SK-N-SH treated with all-trans-retinoic acid at 6 μM for 48 hours (cell line): ENCODE results near the gene TTLL13.

Source experiments
- ATAC-seq: fragments of 200-7000 bp; cut with Tn5 transposase; 3 replicates; pipeline ENCODE4 v1.9.1; 2020; ENCODE audit warnings: mild to moderate bottlenecking, moderate library complexity
- ARNTL ChIP-seq: fragments of 450-650 bp; formaldehyde crosslinking; IDR thresholded peaks from 2 replicates; pipeline ENCODE4 v1.5.0; 2020; ENCODE audit warnings: low read depth, mild to moderate bottlenecking, moderate library complexity, borderline replicate concordance
- BACH2 ChIP-seq: fragments of 250-450 bp; sonication (Bioruptor Pico); IDR thresholded peaks from 2 replicates; pipeline ENCODE4 v1.9.0; 2021; ENCODE audit warnings: mild to moderate bottlenecking, borderline replicate concordance
- CSDC2 ChIP-seq: fragments of 250-450 bp; sonication (Bioruptor Pico); IDR thresholded peaks from 2 replicates; pipeline ENCODE4 v1.5.0; 2020; ENCODE audit warnings: mild to moderate bottlenecking, moderate library complexity
- CSRNP3 ChIP-seq: fragments of 250-450 bp; sonication (Bioruptor Pico); IDR thresholded peaks from 2 replicates; pipeline ENCODE4 v1.5.1; 2021; ENCODE audit warnings: mild to moderate bottlenecking, moderate library complexity
- ESRRG ChIP-seq: fragments of 250-450 bp; sonication (Bioruptor Pico); IDR thresholded peaks from 2 replicates; pipeline ENCODE4 v1.6.1; 2021; ENCODE audit warnings: mild to moderate bottlenecking
- PATZ1 ChIP-seq: fragments of 250-450 bp; sonication (Bioruptor Pico); IDR thresholded peaks from 2 replicates; pipeline ENCODE4 v1.8.0; 2020; ENCODE audit warnings: mild to moderate bottlenecking, moderate library complexity, borderline replicate concordance
- POU6F1 ChIP-seq: fragments of 250-450 bp; sonication (Bioruptor Pico); IDR thresholded peaks from 2 replicates; pipeline ENCODE4 v1.8.0; 2021; ENCODE audit warnings: low read depth, mild to moderate bottlenecking, moderate library complexity, borderline replicate concordance
- PPARA ChIP-seq: fragments of 250-450 bp; sonication (Bioruptor Pico); IDR thresholded peaks from 2 replicates; pipeline ENCODE4 v1.5.0; 2020; ENCODE audit warnings: mild to moderate bottlenecking, borderline replicate concordance
- RARB ChIP-seq: fragments of 250-450 bp; sonication (Bioruptor Pico); IDR thresholded peaks from 2 replicates; pipeline ENCODE4 v1.8.0; 2021; ENCODE audit warnings: mild to moderate bottlenecking, moderate library complexity
- SNAI2 ChIP-seq: fragments of 250-450 bp; sonication (Bioruptor Pico); IDR thresholded peaks from 2 replicates; pipeline ENCODE4 v1.5.0; 2020; ENCODE audit warnings: mild to moderate bottlenecking, moderate library complexity
- TCF4 ChIP-seq: fragments of 250-450 bp; sonication (Bioruptor Pico); IDR thresholded peaks from 2 replicates; pipeline ENCODE4 v1.8.0; 2021; ENCODE audit warnings: mild to moderate bottlenecking, moderate library complexity, borderline replicate concordance
- TOX ChIP-seq: fragments of 250-450 bp; sonication (Bioruptor Pico); IDR thresholded peaks from 2 replicates; pipeline ENCODE4 v1.8.0; 2021; ENCODE audit warnings: mild to moderate bottlenecking, moderate library complexity, borderline replicate concordance
- TSHZ2 ChIP-seq: fragments of 250-450 bp; sonication (Bioruptor Pico); IDR thresholded peaks from 2 replicates; pipeline ENCODE4 v1.5.0; 2020; ENCODE audit warnings: mild to moderate bottlenecking, moderate library complexity
- ZC3H10 ChIP-seq: fragments of 250-450 bp; sonication (Bioruptor Pico); IDR thresholded peaks from 2 replicates; pipeline ENCODE4 v1.5.1; 2021; ENCODE audit warnings: mild to moderate bottlenecking, moderate library complexity
- ZFP30 ChIP-seq: fragments of 450-650 bp; formaldehyde crosslinking; IDR thresholded peaks from 2 replicates; pipeline ENCODE4 v1.5.0; 2022; ENCODE audit warnings: mild to moderate bottlenecking, moderate library complexity
- ZNF565 ChIP-seq: fragments of 450-650 bp; formaldehyde crosslinking; conservative IDR thresholded peaks from 2 replicates; pipeline ENCODE4 v1.5.0; 2020; ENCODE audit warnings: low read depth, mild to moderate bottlenecking, moderate library complexity
- ZNF70 ChIP-seq: fragments of 450-650 bp; formaldehyde crosslinking; IDR thresholded peaks from 2 replicates; pipeline ENCODE4 v1.5.0; 2020; ENCODE audit warnings: mild to moderate bottlenecking, moderate library complexity
- ZNF8 ChIP-seq: fragments of 450-650 bp; formaldehyde crosslinking; IDR thresholded peaks from 2 replicates; pipeline ENCODE4 v1.5.0; 2020; ENCODE audit warnings: mild to moderate bottlenecking, moderate library complexity

TTLL13 gene

GRCh38 chr15:90233387-90234095, 15.8 kb upstream of the TTLL13 start, which contains the start of gene CIB1:
TSS of gene CIB1 (minus strand) at chr15:90233941. CDS start at chr15:90233885, 56 bp downstream.
- TF ChIP-seq CSRNP3 (CRISPR knock-in tag) (no peak), ZNF70 (CRISPR knock-in tag) (no peak), ESRRG (CRISPR knock-in tag) (no peak), POU6F1 (no peak), PATZ1 (peak; percentile 65; the same call in 1 of the 2 replicates), BACH2 (CRISPR knock-in tag) (no peak)
- ATAC-seq, result peak; percentile 94

GRCh38 chr15:90234096-90234988, 15.0 kb upstream of the TTLL13 start, which contains the start of gene GDPGP1:
TSS of gene GDPGP1 (plus strand) at chr15:90234209. CDS start at chr15:90240909, 6,700 bp downstream.
- no peak for ATAC-seq
- no peak for TF ChIP-seq TSHZ2 (CRISPR knock-in tag)
- no peak for TF ChIP-seq POU6F1
- TF ChIP-seq ZC3H10 (CRISPR knock-in tag), result no peak
- TF ChIP-seq SNAI2 (CRISPR knock-in tag), result peak; percentile 78; the same call in 1 of the 2 replicates

GRCh38 chr15:90239371-90239770, 10.0 kb upstream of the TTLL13 start:
- ATAC-seq, result no peak
- TF ChIP-seq SNAI2 (CRISPR knock-in tag) (no peak), ZNF8 (CRISPR knock-in tag) (no peak), CSDC2 (no peak), TOX (CRISPR knock-in tag) (no peak), PATZ1 (no peak), BACH2 (CRISPR knock-in tag) (no peak), CSRNP3 (CRISPR knock-in tag) (no peak), ZC3H10 (CRISPR knock-in tag) (no peak), ZNF70 (CRISPR knock-in tag) (no peak), ZFP30 (CRISPR knock-in tag) (no peak), TCF4 (CRISPR knock-in tag) (no peak), POU6F1 (no peak), RARB (CRISPR knock-in tag) (no peak), ARNTL (no peak), ZNF565 (no peak), PPARA (CRISPR knock-in tag) (no peak)
